SK-MEL-5 (cell line): ENCODE measurements around the gene DCAF12L2. TPM values are rescaled to one million over a fixed set of nuclear protein-coding genes. Genes with fewer than 3 reads are reported as not detected.
"Not testable (repeated sequence)": the region's sequence is repeated elsewhere in the genome, so short reads cannot be mapped to it uniquely, and the experiment has no call there.

Source experiments
- DNase-seq: peaks from one replicate; pipeline ENCODE4 v3.0.0-alpha.2; 2016; ENCODE audit warnings: low read depth, low spot score
- in situ Hi-C: cut with HindIII; loops from 2 replicates; pipeline ENCODE4 v1.10.0; 2016; ENCODE audit warnings: low sequenced_read_pairs, high pct_unique_total_duplicates, low pct_unique_long_range_greater_than_20kb
- polyA plus RNA-seq, 2 experiments: library from polyadenylated mRNA; depleted of rRNA; stranded (reverse); fragments of >200 nt; gene quantifications; 2 replicates each; pipeline ENCODE4 v1.2.3, GENCODE V29; 2015
- total RNA-seq: library from RNA; depleted of rRNA; stranded (reverse); fragments of >200 nt; shearing (Covaris generic); gene quantifications from 2 replicates; pipeline ENCODE4 v1.2.3, GENCODE V29; 2014; rRNA removed

The DCAF12L2 gene
- 0.13 and 0.48 TPM in 2 replicates for total RNA-seq
- polyA plus RNA-seq (2015; cell fraction: cytosol; rRNA removed): 0.27 and 0.63 TPM in 2 replicates
- 0.23 and 0.35 TPM in 2 replicates for polyA plus RNA-seq (2015; cell fraction: nucleus; rRNA removed)

DNA sequence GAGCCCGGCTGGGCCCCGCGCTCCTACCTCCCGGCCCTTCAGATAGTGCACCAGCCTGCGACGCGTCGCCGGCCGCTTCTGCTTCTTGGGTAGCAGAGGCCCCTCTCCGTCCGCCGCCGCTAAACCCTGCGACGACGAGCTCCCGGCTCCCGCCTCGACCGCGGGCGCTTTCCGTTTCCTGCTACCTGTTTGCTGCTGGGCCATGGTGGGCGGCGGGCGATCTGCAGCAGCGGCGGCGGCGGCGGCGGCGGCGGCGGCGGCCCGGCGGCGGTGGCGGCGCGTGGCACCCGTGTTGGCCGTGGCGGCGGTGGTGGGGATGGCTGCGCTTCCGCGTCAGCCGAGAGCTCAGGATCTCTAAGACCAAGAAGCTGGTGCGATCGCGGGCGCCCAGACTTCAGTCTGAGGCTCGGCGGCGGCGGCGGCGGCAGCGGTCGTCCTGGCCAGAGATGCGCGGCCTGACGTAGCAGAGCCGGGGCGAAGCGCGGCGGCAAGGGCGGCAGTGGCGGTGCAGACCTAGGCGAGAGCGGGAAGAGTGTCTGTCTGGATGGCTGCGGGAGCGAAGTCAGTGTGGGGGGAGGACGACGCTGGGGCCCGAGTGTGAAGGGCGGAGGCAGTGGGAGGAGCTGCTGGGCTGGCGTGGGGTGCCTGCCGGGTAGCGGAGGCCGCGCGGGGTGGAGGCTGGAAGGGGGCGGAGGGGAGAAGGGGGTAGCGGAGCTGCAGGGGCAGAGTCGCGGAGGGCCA, at the start of gene DCAF12L2:
Gene DCAF12L2 (minus strand): TSS at position 569 of the 741 bp plus-strand sequence. CDS start 365 bp downstream, at position 204.
- in situ Hi-C loops: no loop called here
- no peak for DNase-seq

DNA sequence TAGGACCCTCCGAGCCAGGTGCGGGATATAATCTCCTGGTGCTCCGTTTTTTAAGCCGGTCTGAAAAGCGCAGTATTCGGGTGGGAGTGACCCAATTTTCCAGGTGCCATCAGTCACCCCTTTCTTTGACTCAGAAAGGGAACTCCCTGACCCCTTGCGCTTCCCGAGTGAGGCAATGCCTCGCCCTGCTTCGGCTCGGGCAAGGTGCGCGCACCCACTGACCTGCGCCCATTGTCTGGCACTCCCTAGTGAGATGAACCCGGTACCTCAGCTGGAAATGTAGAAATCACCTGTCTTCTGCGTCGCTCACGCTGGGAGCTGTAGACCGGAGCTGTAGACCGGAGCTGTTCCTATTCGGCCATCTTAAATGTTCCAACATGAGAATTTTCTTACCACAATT, 24.8 kb upstream of the DCAF12L2 start:
- DNase-seq, in situ Hi-C loops: not testable (repeated sequence)

DNA sequence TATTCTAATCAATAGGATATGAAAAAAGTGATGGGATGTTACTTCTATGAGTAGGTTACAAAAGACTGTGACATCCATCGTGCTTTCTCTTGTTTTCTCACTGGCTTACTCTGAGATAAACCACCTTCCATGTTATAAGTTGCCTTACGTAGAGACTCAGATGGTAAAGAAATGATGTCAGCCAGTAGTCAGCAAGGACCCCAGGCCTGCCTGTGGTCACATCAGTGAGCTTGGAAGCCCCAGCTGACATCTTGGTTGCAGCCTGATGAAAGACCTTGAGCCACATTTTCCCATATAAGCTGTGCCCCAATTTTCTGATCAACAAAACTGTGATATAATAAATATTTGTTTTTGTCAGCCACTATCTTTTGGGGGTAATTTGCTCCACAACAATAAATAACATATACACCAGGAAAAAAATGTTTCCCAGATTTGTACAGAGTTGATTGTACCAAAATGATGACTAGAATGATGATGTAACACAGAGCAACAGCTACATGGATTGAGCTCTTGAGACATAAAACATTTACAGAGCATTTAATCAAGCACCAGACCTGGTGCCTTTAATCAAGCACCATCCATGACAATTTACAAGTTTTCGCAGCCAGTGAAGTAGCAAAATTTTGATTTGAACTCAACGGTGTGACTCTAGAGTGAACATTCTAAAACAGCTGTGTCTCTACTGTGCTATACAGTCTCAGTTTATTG, 11.2 kb upstream of the DCAF12L2 start:
- DNase-seq: no peak
- in situ Hi-C loops: no loop called here

DNA sequence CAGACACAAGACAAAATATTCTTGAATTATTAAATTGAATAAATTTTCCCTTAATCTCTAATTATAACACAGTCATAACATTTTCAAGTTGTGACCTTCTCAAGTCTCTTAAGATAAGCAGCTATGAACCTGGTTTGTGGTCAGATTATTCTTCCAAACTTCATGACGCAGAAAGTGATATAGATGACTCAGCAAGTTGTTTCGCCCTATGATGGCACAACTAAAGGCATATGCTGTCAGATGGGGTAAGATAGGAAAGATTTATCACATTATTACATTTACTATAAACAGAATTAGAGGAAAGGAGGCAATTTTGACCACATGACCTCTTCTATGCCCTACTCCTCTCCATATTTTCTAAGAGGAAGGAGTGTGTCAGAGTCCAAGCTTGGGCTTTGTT, 4.6 kb upstream of the DCAF12L2 start:
- in situ Hi-C loops: no loop called here
- DNase-seq: no peak

DNA sequence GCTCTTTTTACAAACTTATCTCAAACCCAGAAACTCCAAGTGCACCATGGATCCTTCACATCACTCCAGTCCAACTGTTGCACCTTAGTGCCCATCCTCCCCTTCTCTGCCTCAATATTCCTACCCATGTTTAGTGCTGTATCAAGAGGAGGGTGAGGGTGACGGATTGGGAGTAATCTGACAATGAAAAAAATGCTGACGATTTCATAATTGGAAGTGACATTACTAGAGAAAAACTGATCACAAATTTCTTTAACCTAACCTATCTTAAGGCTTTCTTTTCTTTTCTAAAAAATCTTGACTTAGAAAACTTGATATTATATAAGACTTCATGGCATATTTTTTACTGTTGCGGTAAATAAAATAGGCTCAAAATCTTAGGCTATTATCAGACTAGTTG, 1.5 kb upstream of the DCAF12L2 start:
- no peak for DNase-seq
- in situ Hi-C loops: no loop called here

DNA sequence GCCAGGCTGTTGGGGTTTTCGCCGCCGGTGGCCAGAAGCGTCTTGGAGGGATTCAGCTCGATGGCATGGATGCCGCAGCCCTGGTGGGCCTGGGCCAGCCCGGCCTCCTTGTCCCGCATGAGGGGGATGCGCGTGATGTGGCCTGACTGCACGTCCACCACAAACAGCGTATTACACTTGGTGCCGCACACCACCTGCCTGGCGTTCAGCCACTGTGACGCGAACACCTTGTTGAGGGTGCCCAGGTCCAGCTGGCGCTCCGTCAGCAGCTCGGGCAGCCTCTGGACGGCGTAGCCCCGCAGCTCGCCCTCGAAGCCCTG, 728 bp downstream of the DCAF12L2 start:
- in situ Hi-C loops: no loop called here
- no peak for DNase-seq

DNA sequence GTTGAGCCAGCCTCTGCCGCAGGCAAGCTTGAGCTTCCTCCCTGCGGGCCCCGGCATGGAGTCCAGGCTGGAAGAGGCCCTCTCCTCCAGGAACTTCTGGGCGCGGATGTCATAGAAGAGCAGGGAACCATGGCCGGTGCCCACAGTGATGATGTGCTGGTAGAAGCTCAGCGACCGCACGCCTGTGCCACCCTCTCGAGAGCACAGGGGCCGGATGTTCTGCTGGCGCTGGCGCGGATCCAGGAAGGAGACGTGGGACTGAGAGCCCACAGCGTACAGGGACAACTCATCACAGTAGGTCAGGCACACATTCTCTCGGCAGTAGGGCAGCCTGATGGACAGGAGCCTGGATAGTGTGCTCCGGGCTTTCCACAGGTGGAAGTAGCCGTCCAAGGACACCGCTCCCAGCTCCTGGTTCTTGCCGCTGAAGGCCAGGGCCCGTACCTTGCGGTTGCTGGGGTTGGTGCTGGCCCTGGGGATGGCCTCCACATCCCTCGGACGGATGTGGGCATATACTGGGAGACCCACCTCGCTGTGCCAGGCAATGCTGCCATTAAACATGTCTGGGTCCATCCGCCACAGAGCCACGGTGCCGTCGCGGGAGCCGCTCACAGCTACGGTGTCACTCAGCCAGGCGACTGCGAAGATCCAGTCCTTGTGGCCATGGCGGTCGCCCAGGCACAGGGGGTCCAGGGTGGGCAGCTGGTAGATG, 1.2 kb downstream of the DCAF12L2 start:
- in situ Hi-C loops: no loop called here
- DNase-seq: no peak

DNA sequence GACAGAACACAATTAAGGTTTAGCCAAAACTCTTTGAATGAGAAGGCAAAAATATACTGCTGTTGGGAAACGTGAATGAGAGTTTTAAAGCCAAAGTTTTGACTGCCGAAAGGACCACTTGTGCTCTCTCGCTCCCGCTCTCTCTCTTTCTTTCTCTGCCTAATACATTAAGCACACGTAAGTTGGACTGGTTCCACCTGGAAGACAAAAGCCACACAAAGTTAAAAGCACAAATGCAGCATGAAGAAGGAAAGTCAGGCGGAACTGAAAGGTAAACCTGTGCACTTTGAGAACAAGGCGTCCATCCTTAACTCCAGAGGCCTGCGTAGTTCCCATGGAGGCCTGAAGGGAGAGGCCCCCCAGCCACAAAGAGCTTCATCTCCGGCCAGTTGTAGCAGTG, 1.9 kb downstream of the DCAF12L2 start:
- in situ Hi-C loops: no loop called here
- DNase-seq: no peak

DNA sequence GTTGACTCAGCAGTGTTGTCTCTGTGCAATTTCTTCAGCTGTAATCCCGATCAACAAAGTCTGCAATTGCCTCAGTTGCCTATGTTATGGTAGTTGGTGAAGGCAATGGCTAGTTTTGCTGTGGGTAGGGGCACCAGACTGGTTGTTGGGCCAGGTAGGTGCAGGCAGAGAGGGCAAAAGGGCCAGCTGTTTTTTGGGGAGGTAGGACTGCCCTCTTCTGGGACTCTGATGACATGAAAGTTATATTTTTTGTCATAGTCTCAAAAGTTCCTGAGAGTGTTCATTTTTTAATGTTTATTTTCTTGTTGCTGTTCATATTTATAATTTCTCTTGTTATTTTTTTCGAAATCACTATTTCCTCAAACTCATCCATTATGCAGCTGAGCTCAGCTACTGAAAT, 25.1 kb downstream of the DCAF12L2 start:
- DNase-seq: peak; percentile 1
- in situ Hi-C loops: no loop called here

DNA sequence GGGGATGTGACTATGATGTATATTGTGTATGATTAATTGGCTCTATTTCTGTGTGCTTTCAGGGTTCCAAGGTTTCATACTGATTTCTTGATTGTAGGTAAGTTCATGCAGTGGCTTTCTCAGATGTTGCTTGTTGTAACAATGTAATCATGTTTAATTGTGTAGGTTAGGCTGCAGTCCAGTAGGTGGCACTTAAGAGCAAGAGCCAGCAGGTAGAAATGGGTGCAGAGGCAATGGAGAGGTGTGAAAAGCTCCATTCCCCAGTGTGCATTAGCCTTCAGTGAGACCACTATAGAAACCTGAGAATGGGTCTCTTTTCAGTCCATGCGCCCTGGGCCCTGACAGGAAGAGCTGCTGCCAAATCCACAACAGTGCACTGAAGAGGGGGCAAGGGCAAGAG, 28.2 kb downstream of the DCAF12L2 start:
- in situ Hi-C loops: no loop called here
- peak; percentile 22 for DNase-seq

DNA sequence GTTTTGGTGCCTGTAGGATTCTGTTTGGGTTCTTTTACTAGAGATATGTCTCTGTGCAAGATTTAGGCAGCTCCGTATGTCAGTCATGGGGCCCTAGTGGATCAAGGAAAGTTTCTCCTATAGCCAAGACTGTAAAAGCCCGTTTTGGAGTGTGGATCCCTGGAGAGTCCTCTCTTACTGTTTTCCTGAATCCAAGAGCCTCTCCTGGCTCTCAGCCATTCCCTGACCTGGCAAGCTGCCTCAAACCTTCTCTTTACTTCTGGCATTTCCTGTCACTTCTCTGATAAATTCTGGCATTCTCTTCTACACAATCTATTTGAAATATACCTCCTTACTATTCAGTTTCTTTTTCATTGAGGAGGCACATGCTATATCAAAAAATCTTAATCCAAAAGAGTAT, 41.4 kb downstream of the DCAF12L2 start:
- in situ Hi-C loops: no loop called here
- DNase-seq: no peak
